HL-60 (cell line): ENCODE measurements around the gene AWAT2.

Experiments
- POLR2AphosphoS5 ChIP-seq: IDR thresholded peaks from 2 replicates; pipeline ENCODE4 v1.6.1; 2012; ENCODE audit warnings: low read depth
- SPI1 ChIP-seq: IDR thresholded peaks from 2 replicates; pipeline ENCODE4 v1.6.1; 2012; ENCODE audit warnings: low read depth, mild to moderate bottlenecking, borderline replicate concordance
- TF ChIP-seq, protein P1 (sequence below): IDR thresholded peaks from one replicate; pipeline ENCODE4 v1.5.1; 2011; ENCODE audit warnings: low read length, control low read depth, inconsistent platforms; ENCODE audit not compliant: insufficient read depth
- TF ChIP-seq, protein P2 (sequence below): IDR thresholded peaks from 2 replicates; pipeline ENCODE4 v1.6.1; 2012; ENCODE audit warnings: low read depth; ENCODE audit not compliant: insufficient replicate concordance

DNA sequence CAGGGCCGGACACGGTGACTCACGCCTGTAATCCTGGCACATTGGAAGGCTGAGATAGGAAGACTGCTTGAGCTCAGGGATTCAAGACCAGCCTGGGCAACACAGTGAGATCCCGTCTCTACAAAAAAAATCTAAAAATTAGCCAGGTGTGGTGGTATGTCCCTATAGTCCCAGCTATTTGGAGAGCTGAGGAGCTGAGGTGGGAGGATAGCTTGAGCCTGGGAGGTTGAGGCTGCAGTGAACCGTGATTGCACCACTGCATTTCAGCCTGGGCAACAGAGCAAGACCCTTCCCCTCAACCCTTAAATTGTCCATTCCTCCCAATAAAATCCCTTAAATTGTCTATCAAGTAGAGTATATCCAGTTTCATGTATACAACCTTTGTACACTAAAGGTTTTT is 29.6 kb upstream of the AWAT2 start:
- TF ChIP-seq, protein P1, sequence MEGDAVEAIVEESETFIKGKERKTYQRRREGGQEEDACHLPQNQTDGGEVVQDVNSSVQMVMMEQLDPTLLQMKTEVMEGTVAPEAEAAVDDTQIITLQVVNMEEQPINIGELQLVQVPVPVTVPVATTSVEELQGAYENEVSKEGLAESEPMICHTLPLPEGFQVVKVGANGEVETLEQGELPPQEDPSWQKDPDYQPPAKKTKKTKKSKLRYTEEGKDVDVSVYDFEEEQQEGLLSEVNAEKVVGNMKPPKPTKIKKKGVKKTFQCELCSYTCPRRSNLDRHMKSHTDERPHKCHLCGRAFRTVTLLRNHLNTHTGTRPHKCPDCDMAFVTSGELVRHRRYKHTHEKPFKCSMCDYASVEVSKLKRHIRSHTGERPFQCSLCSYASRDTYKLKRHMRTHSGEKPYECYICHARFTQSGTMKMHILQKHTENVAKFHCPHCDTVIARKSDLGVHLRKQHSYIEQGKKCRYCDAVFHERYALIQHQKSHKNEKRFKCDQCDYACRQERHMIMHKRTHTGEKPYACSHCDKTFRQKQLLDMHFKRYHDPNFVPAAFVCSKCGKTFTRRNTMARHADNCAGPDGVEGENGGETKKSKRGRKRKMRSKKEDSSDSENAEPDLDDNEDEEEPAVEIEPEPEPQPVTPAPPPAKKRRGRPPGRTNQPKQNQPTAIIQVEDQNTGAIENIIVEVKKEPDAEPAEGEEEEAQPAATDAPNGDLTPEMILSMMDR = no peak
- TF ChIP-seq POLR2AphosphoS5 (no peak), SPI1 (no peak)
- TF ChIP-seq, protein P2, sequence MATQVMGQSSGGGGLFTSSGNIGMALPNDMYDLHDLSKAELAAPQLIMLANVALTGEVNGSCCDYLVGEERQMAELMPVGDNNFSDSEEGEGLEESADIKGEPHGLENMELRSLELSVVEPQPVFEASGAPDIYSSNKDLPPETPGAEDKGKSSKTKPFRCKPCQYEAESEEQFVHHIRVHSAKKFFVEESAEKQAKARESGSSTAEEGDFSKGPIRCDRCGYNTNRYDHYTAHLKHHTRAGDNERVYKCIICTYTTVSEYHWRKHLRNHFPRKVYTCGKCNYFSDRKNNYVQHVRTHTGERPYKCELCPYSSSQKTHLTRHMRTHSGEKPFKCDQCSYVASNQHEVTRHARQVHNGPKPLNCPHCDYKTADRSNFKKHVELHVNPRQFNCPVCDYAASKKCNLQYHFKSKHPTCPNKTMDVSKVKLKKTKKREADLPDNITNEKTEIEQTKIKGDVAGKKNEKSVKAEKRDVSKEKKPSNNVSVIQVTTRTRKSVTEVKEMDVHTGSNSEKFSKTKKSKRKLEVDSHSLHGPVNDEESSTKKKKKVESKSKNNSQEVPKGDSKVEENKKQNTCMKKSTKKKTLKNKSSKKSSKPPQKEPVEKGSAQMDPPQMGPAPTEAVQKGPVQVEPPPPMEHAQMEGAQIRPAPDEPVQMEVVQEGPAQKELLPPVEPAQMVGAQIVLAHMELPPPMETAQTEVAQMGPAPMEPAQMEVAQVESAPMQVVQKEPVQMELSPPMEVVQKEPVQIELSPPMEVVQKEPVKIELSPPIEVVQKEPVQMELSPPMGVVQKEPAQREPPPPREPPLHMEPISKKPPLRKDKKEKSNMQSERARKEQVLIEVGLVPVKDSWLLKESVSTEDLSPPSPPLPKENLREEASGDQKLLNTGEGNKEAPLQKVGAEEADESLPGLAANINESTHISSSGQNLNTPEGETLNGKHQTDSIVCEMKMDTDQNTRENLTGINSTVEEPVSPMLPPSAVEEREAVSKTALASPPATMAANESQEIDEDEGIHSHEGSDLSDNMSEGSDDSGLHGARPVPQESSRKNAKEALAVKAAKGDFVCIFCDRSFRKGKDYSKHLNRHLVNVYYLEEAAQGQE = no peak
